ENCODE data around the gene CA10. TPM values are rescaled to one million over a fixed set of nuclear protein-coding genes. Genes with fewer than 3 reads are reported as not detected.

The CA10 gene
- total RNA-seq, 1 experiment from 2014 or later = not detected

DNA sequence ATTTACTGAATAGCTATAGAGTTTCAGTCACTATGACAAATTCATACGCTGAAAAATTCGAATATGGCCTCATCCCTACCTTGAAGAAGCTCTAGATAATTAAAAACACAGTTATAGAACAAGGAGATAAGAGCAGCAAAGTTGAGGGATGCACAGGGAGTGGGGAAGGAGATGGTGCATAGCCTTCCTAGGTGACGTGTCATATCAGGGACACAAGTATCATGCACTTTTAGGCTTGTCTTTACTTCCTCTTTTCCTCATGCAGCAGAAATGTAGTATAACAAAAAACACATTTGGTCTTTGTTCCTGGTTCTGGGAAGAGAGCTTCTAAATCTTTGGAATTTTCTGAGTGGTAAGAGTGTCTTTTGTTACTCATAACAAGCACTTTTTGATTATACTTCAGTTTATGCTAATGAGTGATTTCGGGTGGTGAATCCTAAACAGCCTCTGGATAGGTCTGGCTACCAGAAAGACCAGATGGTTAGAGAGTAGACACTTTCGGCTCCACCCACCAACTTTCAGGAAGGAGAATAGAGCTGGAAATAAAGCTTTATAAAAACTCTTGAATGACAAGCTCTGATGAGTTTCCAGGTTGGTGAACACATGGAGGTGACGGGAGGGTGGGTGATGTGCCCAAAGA, 556.8 kb downstream of the CA10 start:
- H3K9me3 ChIP-seq = no peaks in the 10 kb centered on the region
- Mint-ChIP-seq H3K4me3 (ENCODE audit: unreplicated experiment) (no peak overlapping the region), H3K36me3 (ENCODE audit: insufficient read depth, unreplicated experiment) (no peaks in the 10 kb centered on the region), H3K27me3 (ENCODE audit: insufficient read depth, unreplicated experiment) (no peaks in the 10 kb centered on the region), H3K9me3 (ENCODE audit: unreplicated experiment) (no peaks in the 10 kb centered on the region), H3K4me1 (ENCODE audit: low read depth, unreplicated experiment) (peaks cover 7% of the 10 kb centered on the region), H3K27ac (ENCODE audit: unreplicated experiment) (no peak overlapping the region)
- POLR2A ChIA-PET = no interaction called here
- CTCF ChIA-PET = no interaction called here
- DNase-seq = no peak
- no TSS peak for BruUV-seq (replicated peaks)
- peaks cover 9% of the 10 kb centered on the region; the same call in 1 of the 2 replicates for H3K4me1 ChIP-seq
- intact Hi-C loops (cut with micrococcal nuclease; ENCODE audit: unreplicated experiment) = no loop called here
- no peaks in the 10 kb centered on the region for H3K36me3 ChIP-seq (ENCODE audit: control insufficient read depth, insufficient read depth, low read length)
- H3K27me3 ChIP-seq (replicated peaks; ENCODE audit: control insufficient read depth, insufficient read depth, low read length) = no peaks in the 10 kb centered on the region
- TF ChIP-seq, protein P1, sequence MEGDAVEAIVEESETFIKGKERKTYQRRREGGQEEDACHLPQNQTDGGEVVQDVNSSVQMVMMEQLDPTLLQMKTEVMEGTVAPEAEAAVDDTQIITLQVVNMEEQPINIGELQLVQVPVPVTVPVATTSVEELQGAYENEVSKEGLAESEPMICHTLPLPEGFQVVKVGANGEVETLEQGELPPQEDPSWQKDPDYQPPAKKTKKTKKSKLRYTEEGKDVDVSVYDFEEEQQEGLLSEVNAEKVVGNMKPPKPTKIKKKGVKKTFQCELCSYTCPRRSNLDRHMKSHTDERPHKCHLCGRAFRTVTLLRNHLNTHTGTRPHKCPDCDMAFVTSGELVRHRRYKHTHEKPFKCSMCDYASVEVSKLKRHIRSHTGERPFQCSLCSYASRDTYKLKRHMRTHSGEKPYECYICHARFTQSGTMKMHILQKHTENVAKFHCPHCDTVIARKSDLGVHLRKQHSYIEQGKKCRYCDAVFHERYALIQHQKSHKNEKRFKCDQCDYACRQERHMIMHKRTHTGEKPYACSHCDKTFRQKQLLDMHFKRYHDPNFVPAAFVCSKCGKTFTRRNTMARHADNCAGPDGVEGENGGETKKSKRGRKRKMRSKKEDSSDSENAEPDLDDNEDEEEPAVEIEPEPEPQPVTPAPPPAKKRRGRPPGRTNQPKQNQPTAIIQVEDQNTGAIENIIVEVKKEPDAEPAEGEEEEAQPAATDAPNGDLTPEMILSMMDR (IDR thresholded peaks at IDR 0.05; ENCODE audit: insufficient read depth in 1 of 2, low read depth in 1 of 2, low read length in 1 of 2, severe bottlenecking in 1 of 2, unreplicated experiment in 1 of 2) = no peak
- H3K4me3 ChIP-seq (ENCODE audit: low read depth, low read length) = no peak overlapping the region

DNA sequence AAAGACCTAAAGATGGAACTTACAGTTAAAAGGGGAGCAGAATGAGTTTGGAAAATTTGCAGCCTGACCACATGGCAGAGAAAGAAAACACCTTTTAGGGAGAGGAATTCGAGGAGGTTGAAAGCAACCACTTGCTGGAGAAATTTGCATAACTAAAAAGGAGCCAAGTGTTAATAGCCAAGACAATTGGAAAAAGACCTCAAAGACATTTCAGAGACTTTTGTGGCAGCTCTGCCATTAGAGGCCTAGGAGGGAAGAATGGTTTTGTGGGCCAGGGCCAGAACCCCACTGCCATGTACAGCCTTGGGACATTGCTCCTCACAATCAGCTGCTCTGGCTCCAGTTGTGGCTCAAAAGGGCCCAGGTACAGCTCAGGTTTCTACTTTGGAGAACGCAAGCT, 559.7 kb downstream of the CA10 start:
- no peaks in the 10 kb centered on the region for H3K27me3 ChIP-seq (replicated peaks; ENCODE audit: control insufficient read depth, insufficient read depth, low read length)
- intact Hi-C loops (cut with micrococcal nuclease; ENCODE audit: unreplicated experiment) = no loop called here
- ChIA-PET CTCF (interaction anchor here (0.5 kb wide), 1 partner anchor 62 kb away, joined by 3 read pairs; no protein-coding TSS in a partner anchor), POLR2A (no interaction called here)
- BruUV-seq (replicated peaks) = no TSS peak
- TF ChIP-seq, protein P1 (IDR thresholded peaks at IDR 0.05; ENCODE audit: insufficient read depth in 1 of 2, low read depth in 1 of 2, low read length in 1 of 2, severe bottlenecking in 1 of 2, unreplicated experiment in 1 of 2) = no peak
- peaks cover 9% of the 10 kb centered on the region; the same call in 1 of the 2 replicates for H3K4me1 ChIP-seq
- H3K36me3 ChIP-seq (ENCODE audit: control insufficient read depth, insufficient read depth, low read length) = no peaks in the 10 kb centered on the region
- no peak overlapping the region for H3K4me3 ChIP-seq (ENCODE audit: low read depth, low read length)
- Mint-ChIP-seq H3K27me3 (ENCODE audit: insufficient read depth, unreplicated experiment) (no peaks in the 10 kb centered on the region), H3K4me3 (ENCODE audit: unreplicated experiment) (no peak overlapping the region), H3K36me3 (ENCODE audit: insufficient read depth, unreplicated experiment) (no peaks in the 10 kb centered on the region), H3K27ac (ENCODE audit: unreplicated experiment) (no peak overlapping the region), H3K9me3 (ENCODE audit: unreplicated experiment) (no peaks in the 10 kb centered on the region), H3K4me1 (ENCODE audit: low read depth, unreplicated experiment) (peaks cover 7% of the 10 kb centered on the region)
- no peaks in the 10 kb centered on the region for H3K9me3 ChIP-seq
- DNase-seq = no peak

DNA sequence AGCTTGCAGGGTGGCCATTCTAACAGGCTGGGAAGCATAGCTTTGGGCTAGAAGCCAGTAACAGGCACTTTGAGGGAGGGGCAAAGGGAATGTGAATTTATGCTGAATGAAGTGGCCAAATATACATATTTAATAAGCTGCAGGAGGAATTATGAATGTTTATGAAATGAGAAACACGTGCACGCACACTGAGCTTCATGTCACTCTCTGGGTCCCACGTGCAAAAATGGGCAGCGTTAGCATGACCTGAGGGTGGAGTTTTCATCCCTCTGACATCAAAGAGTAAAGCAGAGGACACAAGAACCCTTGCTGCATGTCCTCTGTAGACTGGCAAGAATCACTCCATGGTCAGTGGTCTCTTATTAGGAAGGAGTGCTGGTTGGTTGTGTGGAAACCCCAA, 561.2 kb downstream of the CA10 start:
- intact Hi-C loops (cut with micrococcal nuclease; ENCODE audit: unreplicated experiment) = no loop called here
- Histone ChIP-seq H3K27me3 (replicated peaks; ENCODE audit: control insufficient read depth, insufficient read depth, low read length) (no peaks in the 10 kb centered on the region), H3K36me3 (ENCODE audit: control insufficient read depth, insufficient read depth, low read length) (no peaks in the 10 kb centered on the region), H3K9me3 (no peaks in the 10 kb centered on the region), H3K4me1 (peaks cover 9% of the 10 kb centered on the region; the same call in 1 of the 2 replicates), H3K4me3 (ENCODE audit: low read depth, low read length) (no peak overlapping the region)
- BruUV-seq (replicated peaks) = no TSS peak
- H3K27ac Mint-ChIP-seq (ENCODE audit: unreplicated experiment) = no peak overlapping the region
- ChIA-PET POLR2A (no interaction called here), CTCF (no interaction called here)
- no peaks in the 10 kb centered on the region for H3K36me3 Mint-ChIP-seq (ENCODE audit: insufficient read depth, unreplicated experiment)
- TF ChIP-seq, protein P1 (IDR thresholded peaks at IDR 0.05; ENCODE audit: insufficient read depth in 1 of 2, low read depth in 1 of 2, low read length in 1 of 2, severe bottlenecking in 1 of 2, unreplicated experiment in 1 of 2) = no peak
- no peaks in the 10 kb centered on the region for H3K27me3 Mint-ChIP-seq (ENCODE audit: insufficient read depth, unreplicated experiment)
- H3K9me3 Mint-ChIP-seq (ENCODE audit: unreplicated experiment) = no peaks in the 10 kb centered on the region
- H3K4me1 Mint-ChIP-seq (ENCODE audit: low read depth, unreplicated experiment) = peaks cover 7% of the 10 kb centered on the region
- no peak overlapping the region for H3K4me3 Mint-ChIP-seq (ENCODE audit: unreplicated experiment)
- DNase-seq = no peak

Measured in Caco-2 (cell line).